Measurements from ENCODE around the gene NRXN3.

GRCh38 chr14:79383475-79383874, 1213.3 kb downstream of the NRXN3 start:
- TF ChIP-seq EZH2 (IDR thresholded peaks at IDR 0.05; ENCODE audit: borderline replicate concordance) (no peak), CTCF (IDR thresholded peaks at IDR 0.05; ENCODE audit: poor library complexity) (no peak), EZH2phosphoT487 (IDR thresholded peaks at IDR 0.05; ENCODE audit: low read depth, severe bottlenecking, unreplicated experiment) (no peak)
